ENCODE measurements around the gene POLDIP2. TPM values are rescaled to one million over a fixed set of nuclear protein-coding genes. Genes with fewer than 3 reads are reported as not detected.

Gene POLDIP2
- total and polyA plus RNA-seq, 2 of the 13 experiments (the other 11 are each of a cell fraction or from before 2014, with no cell fraction given), result 85.9 to 114 TPM

- TF ChIP-seq ZBED4 (CRISPR knock-in tag; IDR thresholded peaks at IDR 0.05; ENCODE audit: borderline replicate concordance) (peak; percentile 46; the same call in 1 of the 2 replicates), MIXL1 (CRISPR knock-in tag; IDR thresholded peaks at IDR 0.05) (peak; percentile 58; the same call in 1 of the 2 replicates), ZNF639 (CRISPR knock-in tag; conservative IDR thresholded peaks at IDR 0.05) (0 out of 2 replicates have a peak, but pooled peaks have one; percentile 33), ZNF281 (CRISPR knock-in tag; IDR thresholded peaks at IDR 0.05; ENCODE audit: borderline replicate concordance) (no peak), MIER2 (CRISPR knock-in tag; IDR thresholded peaks at IDR 0.05) (peak; percentile 36; the same call in 1 of the 2 replicates), ASH2L (IDR thresholded peaks at IDR 0.05; ENCODE audit: insufficient read length, low read depth, low read length) (peak; percentile 24), MED1 (CRISPR knock-in tag; IDR thresholded peaks at IDR 0.05) (peak; percentile 55), ZNF484 (CRISPR knock-in tag; IDR thresholded peaks at IDR 0.05; ENCODE audit: borderline replicate concordance, low read depth) (no peak), ZNF180 (CRISPR knock-in tag; IDR thresholded peaks at IDR 0.05; ENCODE audit: borderline replicate concordance, low read depth) (no peak), ZMAT5 (CRISPR knock-in tag; IDR thresholded peaks at IDR 0.05; ENCODE audit: borderline replicate concordance, low read depth) (no peak), CENPBD1 (CRISPR knock-in tag; IDR thresholded peaks at IDR 0.05; ENCODE audit: borderline replicate concordance, low read depth) (no peak), ZNF414 (CRISPR knock-in tag; IDR thresholded peaks at IDR 0.05) (no peak), ZFYVE20 (CRISPR knock-in tag; IDR thresholded peaks at IDR 0.05; ENCODE audit: borderline replicate concordance, low read depth) (no peak), REPIN1 (CRISPR knock-in tag; IDR thresholded peaks at IDR 0.05; ENCODE audit: borderline replicate concordance, low read depth) (no peak), MXD4 (CRISPR knock-in tag; IDR thresholded peaks at IDR 0.05) (no peak), TFAP4 (IDR thresholded peaks at IDR 0.05; ENCODE audit: borderline replicate concordance, low read depth) (peak; percentile 27; the same call in 1 of the 2 replicates)
Measured at GRCh38 chr17:28346746-28347246, 10.5 kb downstream of the POLDIP2 start (continued).
